HG03280 (cell line): ENCODE data around the gene RFC5.
"Not testable (repeated sequence)": the region's sequence is repeated elsewhere in the genome, so short reads cannot be mapped to it uniquely, and the experiment has no call there.

Experiments used
- ATAC-seq: cut with Tn5 transposase; IDR thresholded peaks from one replicate; pipeline ENCODE4 v1.9.1; 2021; ENCODE audit warnings: mild to moderate bottlenecking, moderate library complexity; ENCODE audit not compliant: unreplicated experiment

Gene RFC5

DNA sequence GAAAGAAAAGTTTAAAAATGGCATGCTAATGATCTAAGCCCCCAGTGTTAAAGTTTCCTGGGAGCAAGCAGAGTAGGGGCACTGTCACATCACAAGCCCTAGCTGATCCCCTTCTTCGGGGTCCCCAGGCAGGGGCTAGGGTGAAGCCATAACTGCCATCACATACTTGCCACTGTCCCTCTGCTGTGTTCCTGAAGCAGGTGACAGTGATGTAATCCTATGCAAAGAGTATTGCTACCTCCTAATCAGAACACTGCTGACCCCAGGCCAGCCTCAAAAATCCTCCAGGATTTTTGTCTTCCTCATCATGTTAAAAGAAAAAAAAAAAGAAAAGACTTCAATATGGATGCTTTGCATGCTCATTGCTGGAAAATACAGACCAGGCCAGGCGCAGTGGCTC, 1.2 kb upstream of the RFC5 start:
- ATAC-seq: no peak

DNA sequence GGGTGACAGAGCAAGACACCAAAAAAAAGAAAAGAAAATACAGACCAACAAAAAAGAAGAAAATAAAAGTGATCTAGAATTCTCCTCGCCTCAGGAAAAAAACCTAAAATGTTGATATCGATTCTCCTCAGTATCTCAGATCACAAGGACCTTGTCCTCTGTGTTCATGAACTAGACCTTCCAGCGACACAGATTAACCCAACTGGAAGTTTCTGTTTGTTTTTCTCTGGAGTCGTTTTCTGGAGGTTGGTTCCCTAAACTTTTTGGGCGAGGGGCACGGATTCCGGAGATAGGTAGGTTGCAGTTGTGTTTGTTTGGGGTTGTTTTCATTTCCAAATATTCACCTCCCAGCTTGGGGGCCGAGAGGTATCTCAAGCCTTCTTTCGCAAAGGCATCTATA, 559 bp upstream of the RFC5 start:
- no peak for ATAC-seq

DNA sequence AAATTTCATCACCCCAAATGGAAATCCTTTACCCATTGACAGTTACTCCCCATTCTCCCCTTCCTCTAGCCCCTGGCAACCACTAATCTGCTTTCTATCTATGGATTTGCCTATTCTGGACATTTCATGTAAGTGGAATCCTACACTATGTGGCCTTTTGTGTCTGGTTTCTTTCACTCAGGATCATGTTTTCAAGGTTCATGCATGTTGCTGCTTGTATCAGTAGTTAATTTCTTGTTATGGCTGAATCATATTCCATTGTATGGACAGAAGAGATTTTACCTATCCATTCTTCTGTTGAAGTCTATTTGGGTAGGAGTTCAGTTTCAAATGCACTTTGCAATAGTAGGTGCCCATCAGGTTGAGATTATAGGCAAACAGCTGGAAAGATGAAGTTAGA, 1.4 kb downstream of the RFC5 start:
- ATAC-seq: no peak

DNA sequence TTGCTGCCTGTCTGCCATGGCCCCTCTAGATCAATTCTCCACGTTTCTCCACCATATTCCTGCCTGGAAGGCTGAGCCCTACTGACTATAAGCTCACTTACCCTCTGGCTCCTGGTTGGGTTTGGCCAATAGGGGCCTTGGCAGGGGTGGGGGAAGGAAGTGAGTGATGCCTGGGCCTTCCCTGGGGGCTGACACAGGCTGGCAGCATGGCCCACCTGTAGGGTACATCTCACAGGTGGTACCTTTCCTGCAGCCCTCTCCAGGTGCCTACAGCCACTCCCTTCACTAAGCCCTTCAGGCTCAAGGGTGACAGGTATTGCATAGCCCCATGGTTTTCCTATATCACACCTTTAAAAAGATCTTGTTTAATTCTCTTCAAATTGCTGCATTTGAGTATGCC, 3.5 kb downstream of the RFC5 start:
- no peak for ATAC-seq

DNA sequence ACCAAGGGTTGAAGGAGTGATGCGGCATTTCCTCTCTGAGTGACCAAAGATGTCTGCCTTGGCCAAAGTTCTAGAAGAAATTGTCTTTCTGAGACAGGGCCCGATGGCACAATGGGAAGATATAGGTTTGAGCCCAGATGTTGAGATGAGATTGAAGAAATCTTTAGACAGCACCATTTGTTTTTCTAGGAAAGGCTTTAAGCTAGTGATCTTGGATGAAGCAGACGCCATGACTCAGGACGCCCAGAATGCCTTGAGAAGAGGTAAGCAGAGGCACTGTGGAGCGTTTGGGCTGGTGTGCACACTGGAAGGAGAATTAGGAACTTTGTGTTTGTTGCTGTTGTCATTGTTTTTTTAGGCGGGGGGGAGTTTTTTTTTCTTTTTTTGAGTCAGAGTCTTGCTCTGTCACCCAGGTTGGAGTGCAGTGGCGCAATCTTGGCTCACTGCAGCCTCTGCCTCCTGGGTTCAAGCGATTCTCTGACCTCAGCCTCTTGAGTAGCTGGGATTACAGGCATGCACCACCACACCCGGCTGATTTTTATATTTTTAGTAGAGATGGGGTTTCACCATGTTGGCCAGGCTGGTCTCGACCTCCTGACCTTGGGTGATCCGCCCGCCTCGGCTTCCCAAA, 5.7 kb downstream of the RFC5 start:
- not testable (repeated sequence) for ATAC-seq

DNA sequence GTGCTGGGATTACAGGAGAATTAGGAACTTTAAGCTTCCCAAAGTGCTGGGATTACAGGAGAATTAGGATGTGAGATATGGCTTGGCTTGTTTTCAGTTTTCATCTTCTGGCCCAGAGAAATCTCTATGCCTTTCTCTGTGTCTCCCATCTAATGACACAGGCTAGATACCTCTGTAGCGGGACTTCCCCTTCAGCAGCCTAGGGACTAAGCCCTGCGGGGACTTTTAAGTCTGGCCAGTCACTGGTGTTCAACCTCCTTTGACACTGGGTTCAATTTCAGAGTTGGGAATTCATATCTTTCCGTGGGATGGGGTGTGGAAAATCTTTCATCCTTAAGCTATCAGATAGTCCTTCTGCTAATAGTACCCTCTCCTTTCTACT, 6.2 kb downstream of the RFC5 start:
- ATAC-seq: no peak

DNA sequence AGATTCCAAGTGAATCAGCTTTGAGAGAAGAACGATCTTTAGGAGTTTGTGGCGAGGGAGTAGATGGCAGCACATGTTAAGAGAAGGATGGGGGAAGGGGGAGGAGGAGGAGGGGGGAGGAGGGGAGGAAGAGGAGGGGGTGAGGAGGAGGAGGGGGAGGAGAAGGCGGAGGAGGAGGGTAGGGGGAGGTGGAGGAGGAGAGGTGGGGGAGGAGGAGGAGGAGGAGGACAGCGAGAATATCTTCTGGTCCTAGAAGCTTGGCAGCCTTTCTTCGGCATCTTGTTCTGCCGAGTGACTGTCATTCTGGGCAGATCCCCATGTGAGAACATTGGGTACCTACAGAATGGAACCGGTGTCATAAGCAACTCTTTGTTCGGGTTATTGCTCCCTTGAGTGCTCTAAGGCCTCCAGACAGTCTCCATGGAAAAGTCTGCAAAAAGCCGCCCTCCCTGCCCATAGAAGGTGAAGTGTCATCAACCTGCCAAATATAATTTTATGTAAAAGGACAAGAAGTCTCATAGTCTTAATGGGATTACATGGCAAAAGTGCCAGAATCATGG, 6.9 kb downstream of the RFC5 start:
- no peak for ATAC-seq

DNA sequence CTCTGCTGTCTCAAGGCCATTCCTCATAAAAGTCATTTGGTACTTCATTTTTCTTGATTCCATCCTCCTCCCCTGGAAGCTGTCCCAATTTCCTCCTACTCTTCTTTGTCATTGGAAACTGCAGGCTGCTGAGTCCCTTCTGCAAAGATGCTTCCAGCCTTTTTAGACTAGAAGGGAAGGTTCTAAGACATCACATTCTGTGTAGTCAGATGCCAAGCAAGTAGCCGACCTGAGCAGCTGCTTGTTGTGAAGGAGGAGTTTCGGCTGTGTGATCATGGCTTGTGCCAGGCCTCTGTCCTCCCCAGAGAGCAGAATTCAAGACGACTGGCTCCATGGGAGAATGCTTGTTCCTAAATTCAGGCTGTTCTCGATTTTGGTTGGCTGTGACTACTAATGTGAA, 8.7 kb downstream of the RFC5 start:
- ATAC-seq: no peak

DNA sequence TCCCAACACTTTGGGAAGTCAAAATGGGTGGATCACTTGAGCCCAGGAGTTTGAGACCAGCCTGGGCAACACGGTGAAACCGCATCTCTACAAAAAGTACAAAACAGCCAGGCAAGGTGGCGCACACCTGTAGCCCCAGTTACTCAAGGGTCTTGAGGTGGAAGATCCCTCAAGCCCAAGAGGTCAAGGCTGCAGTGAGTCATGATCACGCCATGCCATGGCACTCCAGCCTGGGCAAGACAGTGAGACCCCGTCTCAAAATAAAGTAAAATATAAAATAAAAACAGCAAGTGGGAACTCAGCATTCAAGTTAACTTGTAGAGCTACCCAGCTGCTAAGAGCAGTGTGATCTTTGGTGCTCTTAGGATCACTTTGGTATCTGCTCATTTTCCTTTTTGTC, 12.7 kb downstream of the RFC5 start:
- ATAC-seq: no peak

DNA sequence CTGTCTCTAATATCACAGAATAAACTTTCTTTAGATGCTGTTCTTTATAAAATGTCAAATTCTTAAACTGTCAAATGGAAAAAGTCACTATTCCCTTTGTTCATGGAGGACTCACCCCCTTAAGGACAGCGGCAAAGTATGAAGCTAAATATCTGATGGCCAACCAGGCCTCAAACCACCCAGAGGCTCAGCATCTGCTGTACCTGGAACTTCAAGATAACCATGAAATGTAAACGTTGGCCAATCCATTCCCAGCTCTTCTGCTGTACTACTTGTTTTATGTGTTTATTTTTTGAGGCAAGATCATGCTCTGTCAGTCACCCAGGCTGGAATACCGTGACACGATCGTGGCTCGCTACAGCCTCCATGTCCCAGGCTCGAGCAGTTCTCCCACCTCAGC, 15.7 kb downstream of the RFC5 start:
- ATAC-seq: no peak

DNA sequence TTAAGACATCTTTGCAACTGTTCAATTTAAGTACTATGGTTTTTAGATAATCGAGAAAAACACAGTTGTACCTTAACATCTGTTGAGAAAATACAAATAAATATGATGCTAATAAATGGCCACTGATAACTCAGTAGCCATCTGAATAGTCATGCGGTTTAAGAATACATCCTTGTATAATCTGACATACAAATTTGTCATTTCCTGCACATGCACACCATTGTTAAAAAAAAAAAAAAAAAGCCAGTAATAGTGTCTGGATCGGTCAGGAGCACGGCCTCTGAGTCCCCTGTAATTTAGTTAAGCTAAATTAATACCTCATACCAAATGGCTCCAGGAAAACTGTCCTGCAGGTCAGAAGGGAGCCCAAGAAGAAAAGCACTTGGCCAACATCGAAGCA, 16.8 kb downstream of the RFC5 start:
- ATAC-seq: no peak

DNA sequence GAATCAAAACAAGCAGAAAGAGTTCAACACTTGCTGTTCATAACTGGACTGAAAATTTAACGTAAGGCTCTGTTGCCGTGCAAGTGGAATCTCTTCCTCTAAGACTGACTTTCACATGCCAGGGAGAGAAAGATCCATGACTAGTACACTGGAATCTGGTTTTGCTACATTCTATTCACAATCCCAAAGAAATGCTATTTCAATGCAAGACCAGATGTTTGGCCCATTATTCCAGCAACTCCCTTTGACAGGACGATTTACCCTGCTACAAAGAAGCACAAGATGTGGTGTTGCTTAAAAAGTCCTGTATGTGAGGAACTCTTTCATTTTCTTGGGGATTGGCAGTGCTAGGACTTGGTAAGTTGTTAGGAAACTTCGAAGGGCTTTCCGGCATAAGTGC, 17.4 kb downstream of the RFC5 start:
- ATAC-seq: no peak

DNA sequence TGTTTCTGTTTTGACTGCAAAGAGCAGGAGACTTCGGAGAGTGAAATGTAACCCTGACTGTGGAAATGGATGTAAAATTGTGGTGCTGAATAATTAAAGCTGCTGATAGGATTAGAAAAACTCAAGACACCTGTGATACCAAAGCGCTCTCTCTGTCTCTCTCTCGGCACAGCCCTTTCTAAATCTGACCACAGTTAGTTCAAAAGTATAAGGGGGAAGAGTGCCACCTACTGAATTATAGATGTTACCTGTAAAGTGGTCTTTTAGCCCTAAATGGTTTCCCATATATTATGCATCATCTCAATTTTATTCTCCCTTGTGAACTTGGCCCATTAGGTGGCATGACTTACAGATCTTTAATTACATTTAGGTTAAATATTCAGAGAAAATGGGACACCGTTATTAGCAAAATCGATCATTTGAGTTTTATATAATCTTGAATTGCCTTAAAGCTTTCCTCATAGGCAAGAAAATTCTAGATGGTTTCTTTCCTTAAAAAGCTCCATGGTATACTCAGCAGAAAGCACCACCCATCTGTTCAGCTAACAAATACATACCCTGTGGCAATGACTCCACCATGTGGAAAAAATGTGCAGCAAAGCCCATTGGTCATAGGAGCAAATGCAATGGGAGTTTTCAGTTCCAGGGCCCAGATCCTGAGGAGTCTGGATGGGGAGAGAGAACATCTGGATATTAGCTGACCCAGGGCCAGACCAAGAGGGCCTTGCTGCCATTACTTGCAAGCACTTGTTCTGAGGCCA, 18.1 kb downstream of the RFC5 start:
- ATAC-seq: no peak

DNA sequence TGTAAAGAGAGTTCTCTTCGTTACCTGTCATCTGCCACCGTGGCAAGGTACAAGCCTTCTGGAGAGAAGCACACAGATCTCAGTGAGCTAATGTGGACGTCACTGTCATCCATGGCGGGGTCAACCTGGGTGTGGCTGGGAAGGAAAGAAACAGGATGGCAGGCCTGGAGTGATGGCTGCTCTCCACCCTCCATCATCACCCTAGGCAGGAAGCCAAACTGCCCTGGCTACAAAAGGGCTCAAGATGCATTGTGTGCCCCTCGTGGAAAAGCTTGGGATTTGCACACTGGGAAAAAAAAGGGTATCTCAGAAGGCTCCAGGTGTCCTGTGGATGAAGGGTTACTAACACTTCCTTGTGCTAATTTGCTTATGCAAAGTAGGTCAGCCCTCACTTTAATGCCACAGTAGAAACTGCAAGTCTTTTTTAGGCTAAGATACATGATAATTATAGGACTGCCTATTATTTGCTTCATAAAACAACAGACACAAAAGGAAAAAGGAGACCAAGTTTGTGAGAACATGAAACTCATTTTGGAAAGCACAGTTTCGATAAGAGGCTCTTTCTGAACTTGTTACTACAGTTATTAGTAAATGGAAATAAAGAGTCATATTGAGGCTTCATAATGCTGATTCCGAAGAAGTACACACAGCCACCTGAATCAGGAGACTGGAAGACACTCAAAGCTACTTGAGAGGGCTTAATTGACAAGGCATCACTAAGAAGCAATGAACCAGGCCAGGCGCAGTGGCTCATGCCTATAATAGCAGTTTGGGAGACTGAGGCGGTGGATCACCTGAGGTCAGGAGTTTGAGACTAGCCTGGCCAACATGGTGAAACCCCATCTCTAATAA, 18.9 kb downstream of the RFC5 start:
- peak; percentile 71 for ATAC-seq

DNA sequence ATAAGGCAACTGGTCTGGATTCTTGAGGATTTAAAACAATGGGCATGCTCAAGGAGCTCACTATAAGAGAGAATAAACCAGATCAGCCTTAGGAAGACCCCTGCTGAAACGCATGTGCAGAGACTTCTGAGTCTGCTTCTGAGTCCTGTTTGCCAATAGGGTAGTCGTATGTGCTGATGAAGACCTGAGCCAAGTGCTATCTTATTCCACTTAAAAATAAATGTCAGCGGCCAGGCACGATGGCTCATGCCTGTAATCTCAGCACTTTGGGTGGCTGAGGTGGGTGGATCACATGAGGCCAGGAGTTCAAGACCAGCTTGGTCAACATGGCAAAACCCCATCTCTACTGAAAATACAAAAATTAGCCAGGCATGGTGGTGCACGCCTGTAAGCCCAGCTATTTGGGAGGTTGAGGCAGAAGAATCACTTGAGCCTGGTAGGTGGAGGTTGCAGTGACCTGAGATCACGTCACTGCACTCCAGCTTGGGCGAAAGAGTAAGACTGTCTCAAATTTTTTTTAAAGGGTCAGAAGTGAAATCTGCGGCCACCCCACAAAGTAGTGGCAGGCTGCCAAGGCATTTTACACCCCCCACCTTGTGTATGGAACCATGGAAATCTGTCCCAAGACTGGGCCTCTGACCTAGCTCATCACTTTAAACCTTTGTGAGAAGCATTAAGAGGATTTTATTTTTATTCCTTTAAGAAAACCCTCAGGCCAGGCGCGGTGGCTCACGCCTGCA, 20.3 kb downstream of the RFC5 start:
- ATAC-seq: no peak

DNA sequence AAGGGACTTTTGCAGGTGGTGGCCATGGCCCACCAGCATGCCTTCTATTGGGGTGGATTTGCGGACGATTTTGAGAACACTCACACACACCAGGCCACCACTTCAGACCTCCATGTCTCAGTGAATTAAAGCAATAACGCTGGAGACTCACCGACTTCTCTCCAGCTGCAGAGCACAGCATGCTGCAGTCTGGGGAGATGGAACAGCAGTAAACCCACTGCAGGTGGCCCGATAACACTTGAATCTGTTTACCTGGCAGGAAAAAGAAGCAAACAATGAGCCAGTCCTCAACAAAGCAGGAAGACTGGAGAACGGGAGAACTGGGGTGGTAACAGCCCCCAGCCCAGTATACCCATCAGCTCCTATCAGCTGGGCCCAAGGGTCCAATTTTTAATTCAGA, 21.6 kb downstream of the RFC5 start:
- ATAC-seq: no peak

DNA sequence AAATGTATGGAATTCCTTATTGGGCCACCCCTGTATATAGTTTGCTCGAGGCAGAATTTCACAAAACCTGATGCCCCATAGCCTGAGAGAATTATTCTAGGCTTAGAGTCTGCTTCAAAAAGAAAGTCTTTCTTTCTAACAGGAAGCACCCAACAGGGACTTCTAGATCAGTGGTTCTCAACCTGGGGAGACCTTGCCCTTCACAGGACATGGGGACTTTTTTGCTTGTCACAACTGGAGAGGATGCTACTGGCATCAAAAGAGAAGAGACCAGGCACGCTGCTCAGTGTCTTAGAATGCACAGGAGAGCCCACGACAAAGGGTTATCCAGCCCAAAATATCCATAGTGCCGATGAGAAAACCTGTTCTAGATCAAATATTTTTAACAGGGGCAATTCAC, 25.6 kb downstream of the RFC5 start:
- no peak for ATAC-seq

DNA sequence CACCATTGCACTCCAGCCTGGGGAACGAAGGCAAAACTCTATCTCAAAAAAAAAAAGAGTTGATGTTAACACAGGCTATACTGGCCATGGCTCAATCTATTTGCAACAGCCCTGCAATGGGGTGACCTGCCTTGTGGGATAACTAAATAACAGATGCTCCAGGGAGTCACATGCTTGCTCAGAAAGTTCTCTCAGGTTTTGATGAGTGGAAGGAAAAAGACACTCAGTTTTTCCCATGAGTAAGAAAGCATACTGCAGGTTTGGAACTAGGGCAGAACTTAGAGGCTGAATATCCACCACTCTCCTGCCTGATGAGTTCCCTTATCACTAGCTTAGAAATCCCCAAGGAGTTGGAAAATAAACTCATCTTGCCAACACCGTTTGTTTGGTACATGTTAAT, 27.6 kb downstream of the RFC5 start:
- no peak for ATAC-seq

DNA sequence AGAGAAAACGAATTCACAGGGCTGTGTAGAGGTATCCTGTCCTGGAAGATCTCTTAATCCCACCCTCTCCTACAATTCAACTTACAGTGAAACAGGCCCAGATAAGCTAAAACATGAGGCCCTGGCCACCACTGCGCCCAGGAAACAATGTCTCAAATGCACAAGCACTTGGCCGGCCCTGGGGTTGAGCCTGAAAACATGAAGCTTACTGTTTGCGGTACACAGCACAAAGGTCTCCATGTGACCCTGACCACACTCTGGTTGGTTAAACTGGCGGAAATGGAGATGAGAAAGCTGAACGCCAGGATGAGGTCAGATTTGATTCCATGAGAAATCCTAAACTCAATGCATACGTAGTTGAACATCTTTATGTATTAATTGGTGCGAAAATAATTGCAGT, 28.1 kb downstream of the RFC5 start:
- ATAC-seq: no peak

DNA sequence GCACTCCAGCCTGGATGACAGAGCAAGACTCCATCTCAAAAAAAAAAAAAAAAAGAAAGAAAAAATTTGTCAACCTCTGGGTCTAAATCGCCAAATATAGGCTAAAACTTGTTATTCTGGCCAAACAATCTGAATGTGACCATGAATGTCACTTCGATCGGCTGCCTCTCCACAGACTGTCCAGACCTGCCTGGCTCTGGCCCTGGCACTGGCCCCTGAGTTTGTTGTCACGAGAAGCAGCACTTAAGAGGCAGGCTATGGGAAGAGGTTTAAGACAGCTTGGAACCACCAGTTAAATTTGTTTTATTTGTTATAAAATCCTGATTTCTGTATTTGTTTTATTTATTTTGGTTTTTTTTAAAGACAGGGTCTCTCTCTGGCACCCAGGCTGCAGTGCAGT, 29.9 kb downstream of the RFC5 start:
- ATAC-seq: no peak
